ENCODE data around the gene NMNAT3. TPM values are rescaled to one million over a fixed set of nuclear protein-coding genes. Genes with fewer than 3 reads are reported as not detected.
A peak's percentile ranks its signal among the peaks of the same experiment; 100 is the strongest.

The NMNAT3 gene
- total and polyA plus RNA-seq, 4 donors, result 8.0 to 12.1 (median 10.0) TPM

GRCh38 chr3:139676632-139677387 is 962 bp downstream of the NMNAT3 start:
- H3K36me3 ChIP-seq (ENCODE audit: control insufficient read depth, insufficient read depth, low read length), result no peaks in the 10 kb centered on the region
- H3K4me1 ChIP-seq (ENCODE audit: control insufficient read depth, insufficient read depth, low read length), result peaks cover 23% of the 10 kb centered on the region
- peak overlapping the region; percentile 79 for H3K4me3 ChIP-seq (ENCODE audit: low read depth, low read length)
- no peak for DNase-seq (ENCODE audit: low read depth in 4 of 6, low spot score in 6 of 6)
- whole genome bisulfite sequencing (ENCODE audit: insufficient coverage), result 45% methylated on average over 8 of the region's 10 CpGs
- no peaks in the 10 kb centered on the region for H3K27me3 ChIP-seq (ENCODE audit: control insufficient read depth, insufficient read depth, low read length)
- H3K27ac ChIP-seq (ENCODE audit: low read depth, low read length), result no peak overlapping the region
- H3K9me3 ChIP-seq (ENCODE audit: control insufficient read depth, insufficient read depth, low read length), result no peaks in the 10 kb centered on the region

DNA sequence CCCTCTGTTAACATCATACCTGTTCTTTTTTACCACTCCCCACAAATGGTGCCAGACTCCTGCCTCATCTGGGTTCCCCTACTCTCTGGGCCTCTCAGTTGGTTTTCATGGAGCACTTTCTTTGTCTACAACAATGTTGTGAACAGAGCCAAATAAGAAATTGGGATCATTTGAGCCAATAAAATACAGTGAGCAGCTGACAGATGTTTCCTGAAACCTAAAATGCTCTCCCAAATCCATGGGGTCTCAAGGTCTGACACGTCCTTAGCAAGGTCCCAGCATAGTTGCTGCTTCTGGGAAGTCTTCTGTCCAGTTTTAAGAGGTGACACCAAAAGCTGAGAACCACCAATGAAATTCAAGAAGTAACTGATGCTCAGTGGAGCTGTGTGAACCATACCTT is 1.7 kb downstream of the NMNAT3 start:
- no peaks in the 10 kb centered on the region for H3K27me3 ChIP-seq (ENCODE audit: control insufficient read depth, insufficient read depth, low read length)

GRCh38 chr3:139675327-139675726 is 2.4 kb downstream of the NMNAT3 start:
- H3K4me1 ChIP-seq (ENCODE audit: control insufficient read depth, insufficient read depth, low read length), result peaks cover 23% of the 10 kb centered on the region
- DNase-seq (ENCODE audit: low read depth in 4 of 6, low spot score in 6 of 6), result peak in 1 of 6 donors; percentile 35
- no peaks in the 10 kb centered on the region for H3K36me3 ChIP-seq (ENCODE audit: control insufficient read depth, insufficient read depth, low read length)
- H3K9me3 ChIP-seq (ENCODE audit: control insufficient read depth, insufficient read depth, low read length), result no peaks in the 10 kb centered on the region
- no peak overlapping the region for H3K27ac ChIP-seq (ENCODE audit: low read depth, low read length)
- no peaks in the 10 kb centered on the region for H3K27me3 ChIP-seq (ENCODE audit: control insufficient read depth, insufficient read depth, low read length)
- H3K4me3 ChIP-seq (ENCODE audit: low read depth, low read length), result no peak overlapping the region
- 30% methylated on average over 1 of the region's 2 CpGs for WGBS (ENCODE audit: insufficient coverage)

More for the DNA sequence above, 1.7 kb downstream of the NMNAT3 start:
- no peak overlapping the region for H3K27ac ChIP-seq (ENCODE audit: low read depth, low read length)
- WGBS (ENCODE audit: insufficient coverage), result 88% methylated on average over 1 of the region's 1 CpG
- DNase-seq (ENCODE audit: low read depth in 4 of 6, low spot score in 6 of 6), result no peak
- H3K4me3 ChIP-seq (ENCODE audit: low read depth, low read length), result no peak overlapping the region
- H3K9me3 ChIP-seq (ENCODE audit: control insufficient read depth, insufficient read depth, low read length), result no peaks in the 10 kb centered on the region
- H3K4me1 ChIP-seq (ENCODE audit: control insufficient read depth, insufficient read depth, low read length), result peaks cover 23% of the 10 kb centered on the region
- H3K36me3 ChIP-seq (ENCODE audit: control insufficient read depth, insufficient read depth, low read length), result no peaks in the 10 kb centered on the region

- no peak for DNase-seq (ENCODE audit: low read depth in 4 of 6, low spot score in 6 of 6)
- WGBS (ENCODE audit: insufficient coverage), result 100% methylated on average over 1 of the region's 6 CpGs
- H3K9me3 ChIP-seq (ENCODE audit: control insufficient read depth, insufficient read depth, low read length), result no peaks in the 10 kb centered on the region
- no peak overlapping the region for H3K4me3 ChIP-seq (ENCODE audit: low read depth, low read length)
- H3K27ac ChIP-seq (ENCODE audit: low read depth, low read length), result no peak overlapping the region
- no peaks in the 10 kb centered on the region for H3K36me3 ChIP-seq (ENCODE audit: control insufficient read depth, insufficient read depth, low read length)
- peaks cover 23% of the 10 kb centered on the region for H3K4me1 ChIP-seq (ENCODE audit: control insufficient read depth, insufficient read depth, low read length)
- H3K27me3 ChIP-seq (ENCODE audit: control insufficient read depth, insufficient read depth, low read length), result no peaks in the 10 kb centered on the region
Observed at GRCh38 chr3:139674571-139675260, 3.1 kb downstream of the NMNAT3 start.

DNA sequence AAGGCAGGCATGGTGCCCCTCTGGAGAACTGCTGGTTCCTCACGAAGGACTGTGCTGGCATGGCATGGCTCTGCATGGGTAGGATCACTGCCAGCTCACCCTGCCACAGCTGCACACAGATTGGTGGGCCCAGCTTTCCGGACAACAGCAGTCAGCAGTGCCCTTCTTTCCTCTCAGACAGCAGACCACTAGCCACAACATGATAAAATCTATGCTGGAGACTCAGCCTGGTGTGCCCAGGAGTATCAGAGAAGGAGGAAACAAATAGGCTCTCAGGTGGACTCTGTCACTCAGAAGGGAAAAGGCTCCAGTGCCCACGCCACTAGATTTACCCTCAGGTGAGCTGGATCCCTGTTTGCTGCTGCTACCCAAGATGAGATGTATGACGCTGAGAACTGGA is 4.9 kb downstream of the NMNAT3 start:
- peaks cover 23% of the 10 kb centered on the region for H3K4me1 ChIP-seq (ENCODE audit: control insufficient read depth, insufficient read depth, low read length)
- H3K27me3 ChIP-seq (ENCODE audit: control insufficient read depth, insufficient read depth, low read length), result no peaks in the 10 kb centered on the region
- H3K36me3 ChIP-seq (ENCODE audit: control insufficient read depth, insufficient read depth, low read length), result no peaks in the 10 kb centered on the region
- no peaks in the 10 kb centered on the region for H3K9me3 ChIP-seq (ENCODE audit: control insufficient read depth, insufficient read depth, low read length)
- DNase-seq (ENCODE audit: low read depth in 4 of 6, low spot score in 6 of 6), result no peak
- H3K27ac ChIP-seq (ENCODE audit: low read depth, low read length), result no peak overlapping the region
- WGBS (ENCODE audit: insufficient coverage), result 73% methylated on average over 2 of the region's 4 CpGs
- no peak overlapping the region for H3K4me3 ChIP-seq (ENCODE audit: low read depth, low read length)

DNA sequence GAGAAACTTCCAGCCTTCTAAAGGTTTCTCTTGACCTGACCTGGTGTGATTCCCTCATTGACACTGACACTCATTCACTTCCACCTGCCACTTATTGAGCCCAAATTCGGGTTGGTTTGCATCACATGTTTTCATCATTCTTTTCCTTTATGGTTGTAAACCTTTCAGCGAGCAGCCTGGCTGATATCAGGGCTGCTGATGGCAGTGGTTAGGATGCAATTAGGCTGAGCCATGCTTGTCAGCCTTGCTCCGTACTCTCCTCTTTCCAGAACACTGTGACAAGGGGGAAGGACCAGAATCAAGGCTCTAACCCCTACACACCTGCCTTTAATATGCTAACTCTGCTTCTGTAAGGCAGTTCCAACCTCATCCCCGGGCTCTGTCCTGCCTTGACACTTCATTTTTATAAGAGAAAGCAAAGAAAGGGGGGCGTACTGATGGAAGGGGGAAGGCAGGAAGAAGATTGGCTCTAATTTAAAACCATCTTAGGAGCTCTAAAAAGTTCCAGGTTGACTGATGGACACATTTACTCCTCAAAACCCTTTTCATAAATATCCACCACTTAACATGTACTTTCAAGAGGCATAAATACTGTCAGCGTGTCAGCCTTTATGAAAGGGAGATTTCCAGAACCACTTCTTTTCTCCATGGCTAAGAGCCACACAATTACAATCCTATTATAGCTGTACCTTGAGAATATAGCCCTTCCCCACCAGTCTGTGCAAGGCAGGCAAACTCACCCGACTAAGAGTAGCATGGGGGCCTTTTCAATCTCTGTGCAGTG is 5.7 kb downstream of the NMNAT3 start:
- no peaks in the 10 kb centered on the region for H3K9me3 ChIP-seq (ENCODE audit: control insufficient read depth, insufficient read depth, low read length)
- no peaks in the 10 kb centered on the region for H3K36me3 ChIP-seq (ENCODE audit: control insufficient read depth, insufficient read depth, low read length)
- no peak overlapping the region for H3K27ac ChIP-seq (ENCODE audit: low read depth, low read length)
- H3K4me1 ChIP-seq (ENCODE audit: control insufficient read depth, insufficient read depth, low read length), result peaks cover 17% of the 10 kb centered on the region
- DNase-seq (ENCODE audit: low read depth in 4 of 6, low spot score in 6 of 6), result no peak
- H3K4me3 ChIP-seq (ENCODE audit: low read depth, low read length), result no peak overlapping the region
- H3K27me3 ChIP-seq (ENCODE audit: control insufficient read depth, insufficient read depth, low read length), result no peaks in the 10 kb centered on the region
- 94% methylated on average over 3 of the region's 7 CpGs for WGBS (ENCODE audit: insufficient coverage)

DNA sequence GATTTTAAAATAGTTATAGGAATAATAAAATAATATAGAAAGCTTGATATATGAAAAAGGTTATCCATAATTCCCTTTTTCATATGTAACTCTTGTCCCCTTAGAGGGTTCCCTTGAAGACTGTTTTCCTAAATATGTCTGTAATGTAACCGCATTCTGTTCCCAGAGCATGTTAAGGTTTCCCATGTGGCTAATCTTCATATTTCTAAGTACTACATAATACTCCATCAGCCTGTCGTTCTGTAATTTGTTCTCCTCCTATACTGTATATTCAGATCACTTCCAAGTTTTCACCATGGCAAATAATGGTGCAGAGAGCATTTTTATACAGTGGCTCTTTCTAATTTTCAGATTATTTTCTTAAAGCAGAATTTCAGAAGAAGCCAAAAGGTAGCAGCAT is 6.7 kb downstream of the NMNAT3 start:
- no peaks in the 10 kb centered on the region for H3K27me3 ChIP-seq (ENCODE audit: control insufficient read depth, insufficient read depth, low read length)
- WGBS (ENCODE audit: insufficient coverage), result 72% methylated on average over 2 of the region's 2 CpGs

GRCh38 chr3:139670196-139670595 is 7.6 kb downstream of the NMNAT3 start:
- Histone ChIP-seq H3K4me3 (ENCODE audit: low read depth, low read length) (no peak overlapping the region), H3K27ac (ENCODE audit: low read depth, low read length) (no peak overlapping the region), H3K36me3 (ENCODE audit: control insufficient read depth, insufficient read depth, low read length) (no peaks in the 10 kb centered on the region), H3K9me3 (ENCODE audit: control insufficient read depth, insufficient read depth, low read length) (no peaks in the 10 kb centered on the region), H3K27me3 (ENCODE audit: control insufficient read depth, insufficient read depth, low read length) (no peaks in the 10 kb centered on the region), H3K4me1 (ENCODE audit: control insufficient read depth, insufficient read depth, low read length) (peaks cover 6% of the 10 kb centered on the region)
- 90% methylated on average over 2 of the region's 4 CpGs for WGBS (ENCODE audit: insufficient coverage)
- DNase-seq (ENCODE audit: low read depth in 4 of 6, low spot score in 6 of 6), result no peak

More for the DNA sequence above, 6.7 kb downstream of the NMNAT3 start:
- Histone ChIP-seq H3K4me3 (ENCODE audit: low read depth, low read length) (no peak overlapping the region), H3K27ac (ENCODE audit: low read depth, low read length) (no peak overlapping the region), H3K9me3 (ENCODE audit: control insufficient read depth, insufficient read depth, low read length) (no peaks in the 10 kb centered on the region), H3K36me3 (ENCODE audit: control insufficient read depth, insufficient read depth, low read length) (no peaks in the 10 kb centered on the region), H3K4me1 (ENCODE audit: control insufficient read depth, insufficient read depth, low read length) (peaks cover 11% of the 10 kb centered on the region)
- DNase-seq (ENCODE audit: low read depth in 4 of 6, low spot score in 6 of 6), result no peak

DNA sequence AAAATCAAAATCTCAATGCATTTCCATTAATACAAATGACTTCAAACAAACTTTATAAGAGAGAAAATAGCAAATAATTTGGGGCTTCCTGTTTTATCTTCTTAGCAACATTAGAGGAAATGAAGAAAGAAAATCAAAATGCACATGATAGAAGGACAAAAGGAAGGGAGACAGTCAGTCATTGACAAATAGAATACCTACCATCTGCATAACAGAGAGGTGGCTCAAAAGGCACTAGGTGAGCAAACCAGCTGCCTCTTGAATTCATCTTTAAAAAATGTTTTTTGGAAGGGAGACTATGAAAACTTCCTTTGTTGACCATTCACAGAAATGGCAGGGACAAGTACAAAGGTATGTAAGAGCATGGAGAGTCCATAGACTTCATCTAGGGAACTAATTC is 9.4 kb downstream of the NMNAT3 start:
- no peak overlapping the region for H3K27ac ChIP-seq (ENCODE audit: low read depth, low read length)
- H3K27me3 ChIP-seq (ENCODE audit: control insufficient read depth, insufficient read depth, low read length), result no peaks in the 10 kb centered on the region
- H3K4me1 ChIP-seq (ENCODE audit: control insufficient read depth, insufficient read depth, low read length), result peaks cover 4% of the 10 kb centered on the region

More for the DNA sequence above, 9.4 kb downstream of the NMNAT3 start:
- no peak overlapping the region for H3K4me3 ChIP-seq (ENCODE audit: low read depth, low read length)
- DNase-seq (ENCODE audit: low read depth in 4 of 6, low spot score in 6 of 6), result no peak
- no peaks in the 10 kb centered on the region for H3K9me3 ChIP-seq (ENCODE audit: control insufficient read depth, insufficient read depth, low read length)
- H3K36me3 ChIP-seq (ENCODE audit: control insufficient read depth, insufficient read depth, low read length), result no peaks in the 10 kb centered on the region
